CD4-positive, alpha-beta T cell treated with Interleukin-21 for 1 hour (primary cell): ENCODE measurements around the gene RTEL1.

Experiments
- DNase-seq: peaks from one replicate; pipeline ENCODE4 v3.0.0-alpha.2; 2020

The RTEL1 gene

DNA sequence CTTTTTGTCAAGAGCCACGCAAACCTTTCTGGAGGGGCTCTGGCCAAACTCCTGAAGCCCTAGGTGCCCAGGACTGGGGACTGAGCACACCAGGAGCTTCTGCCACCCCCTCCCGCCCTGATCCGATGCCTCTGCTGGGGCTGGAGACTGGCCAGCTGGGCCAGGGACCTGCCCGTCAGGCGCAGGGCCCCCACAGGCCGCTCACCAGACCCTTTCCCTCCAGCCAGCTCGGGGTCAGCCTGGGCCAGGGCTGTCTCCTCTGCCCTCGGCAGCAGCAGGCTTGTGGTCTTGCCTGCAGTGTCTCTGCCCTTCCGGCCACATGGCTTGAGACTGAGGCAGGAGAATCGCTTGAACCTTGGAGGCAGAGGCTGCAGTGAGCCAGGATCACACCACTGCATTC is 14.6 kb downstream of the RTEL1 start:
- no peak for DNase-seq

DNA sequence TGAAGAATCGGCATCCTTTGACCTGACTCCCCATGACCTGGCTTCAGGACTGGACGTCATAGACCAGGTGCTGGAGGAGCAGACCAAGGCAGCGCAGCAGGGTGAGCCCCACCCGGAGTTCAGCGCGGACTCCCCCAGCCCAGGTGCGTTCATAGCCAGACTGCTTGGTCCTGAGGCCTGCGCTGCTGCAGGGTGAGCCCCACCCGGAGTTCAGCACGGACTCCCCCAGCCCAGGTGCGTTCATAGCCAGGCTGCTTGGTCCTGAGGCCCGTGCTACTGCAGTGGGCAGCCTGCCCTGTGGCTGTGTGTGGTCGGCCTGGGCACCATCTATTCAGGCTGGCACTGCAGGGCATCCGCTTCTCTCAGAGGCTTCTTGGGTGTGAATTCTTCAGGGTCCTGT is 15.8 kb downstream of the RTEL1 start:
- DNase-seq = no peak

DNA sequence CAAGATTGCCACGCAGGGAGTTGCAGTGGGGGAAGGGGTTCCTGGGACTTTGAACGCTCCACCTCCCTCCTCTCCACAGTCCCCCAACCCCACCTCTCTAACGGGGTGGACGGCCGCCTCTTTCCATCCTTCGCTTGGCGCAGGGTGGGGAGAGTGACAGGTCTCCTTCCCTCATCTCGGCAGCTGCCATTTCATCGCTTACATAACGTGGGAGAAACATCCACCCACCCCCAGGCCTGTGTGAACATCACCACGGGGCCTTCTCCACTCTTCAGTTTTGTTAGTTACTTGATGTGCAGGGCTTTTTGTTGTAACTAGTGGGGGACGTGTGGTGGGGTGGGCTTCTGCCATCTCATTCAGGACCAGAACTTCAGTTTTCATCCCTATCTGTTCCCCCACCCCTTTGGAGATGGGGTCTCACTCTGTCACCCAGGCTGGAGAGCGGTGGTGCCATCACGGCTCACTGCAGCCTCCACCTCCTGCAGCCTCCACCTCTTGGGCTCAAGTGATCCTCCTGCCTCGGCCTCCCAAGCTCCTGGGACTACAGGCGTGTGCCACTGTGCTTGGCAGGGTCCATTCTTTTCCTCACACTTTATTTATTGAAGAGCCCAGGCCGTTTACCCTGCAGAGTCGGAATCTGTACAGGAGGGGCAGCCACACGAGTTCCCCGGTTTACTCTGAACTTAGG is 17.7 kb downstream of the RTEL1 start:
- no peak for DNase-seq

DNA sequence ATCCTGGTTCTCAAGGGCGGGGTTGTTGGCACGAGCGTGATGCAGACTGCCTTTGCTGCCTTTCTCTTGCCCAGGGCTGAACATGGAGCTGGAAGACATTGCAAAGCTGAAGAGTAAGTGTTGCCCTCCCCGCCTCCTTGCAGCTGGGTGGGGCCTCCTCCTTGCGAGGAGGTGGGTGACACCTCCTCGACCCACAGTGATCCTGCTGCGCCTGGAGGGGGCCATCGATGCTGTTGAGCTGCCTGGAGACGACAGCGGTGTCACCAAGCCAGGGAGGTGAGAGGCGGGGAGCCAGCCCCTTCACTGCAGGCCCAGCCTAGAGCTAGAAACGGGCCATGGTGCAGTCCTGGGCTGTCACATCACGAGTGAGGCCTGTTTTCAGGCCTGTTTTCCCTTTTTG is 20.0 kb downstream of the RTEL1 start:
- DNase-seq = no peak

DNA sequence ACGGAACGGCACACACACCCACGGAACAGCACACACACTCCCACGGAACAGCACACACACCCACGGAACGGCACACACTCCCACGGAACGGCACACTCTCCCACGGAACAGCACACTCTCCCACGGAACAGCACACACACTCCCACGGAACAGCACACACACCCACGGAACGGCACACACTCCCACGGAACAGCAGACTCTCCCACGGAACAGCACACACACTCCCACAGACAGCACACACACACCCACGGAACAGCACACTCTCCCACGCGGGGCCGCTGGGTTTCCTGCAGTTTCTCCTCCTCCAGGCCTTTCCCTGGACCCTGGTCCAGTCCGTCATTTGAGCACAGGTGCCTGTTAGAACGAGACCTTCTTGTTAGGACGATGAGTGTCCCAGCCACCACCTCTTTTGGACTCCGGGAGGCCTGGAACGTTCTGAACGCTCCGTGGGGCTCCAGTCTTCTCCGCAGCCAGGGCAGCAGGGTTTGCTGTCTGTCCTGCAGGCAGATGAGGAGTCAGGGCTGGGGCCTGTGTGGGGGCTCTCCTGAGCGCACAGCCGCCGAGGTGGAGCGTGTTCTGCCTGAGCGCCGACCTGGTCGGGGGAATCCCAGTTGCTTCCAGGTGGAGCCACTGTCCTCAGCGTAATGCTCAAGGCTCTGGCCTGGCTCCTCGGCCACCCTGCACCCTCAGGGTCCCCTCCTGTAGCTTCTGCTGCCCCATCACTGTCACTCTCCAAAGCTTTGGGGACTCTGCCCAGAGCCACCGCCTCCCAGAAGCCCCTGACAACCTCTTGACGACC is 20.8 kb downstream of the RTEL1 start:
- DNase-seq = no peak

DNA sequence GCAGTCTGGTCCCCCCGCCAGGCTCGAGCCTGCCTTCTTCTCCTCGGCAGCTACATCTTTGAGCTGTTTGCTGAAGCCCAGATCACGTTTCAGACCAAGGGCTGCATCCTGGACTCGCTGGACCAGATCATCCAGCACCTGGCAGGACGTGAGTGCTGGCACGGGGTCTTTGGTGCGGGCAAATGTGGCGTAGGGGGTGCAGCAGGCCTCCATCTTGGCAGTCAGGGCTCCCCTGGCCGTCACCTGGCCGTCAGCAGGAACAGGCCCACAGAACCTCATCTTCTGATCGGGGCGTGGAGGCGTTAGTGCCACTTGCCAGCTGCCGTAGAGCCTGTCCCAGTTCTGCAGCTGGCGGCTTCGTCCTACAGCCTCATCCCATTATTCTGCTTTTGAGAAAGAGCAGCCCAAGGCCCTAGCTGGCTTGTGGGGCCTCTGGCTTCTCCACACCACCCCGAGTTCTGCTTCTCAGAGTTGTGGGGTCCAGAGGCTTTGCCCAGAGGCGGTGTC is 21.7 kb downstream of the RTEL1 start:
- DNase-seq = no peak

DNA sequence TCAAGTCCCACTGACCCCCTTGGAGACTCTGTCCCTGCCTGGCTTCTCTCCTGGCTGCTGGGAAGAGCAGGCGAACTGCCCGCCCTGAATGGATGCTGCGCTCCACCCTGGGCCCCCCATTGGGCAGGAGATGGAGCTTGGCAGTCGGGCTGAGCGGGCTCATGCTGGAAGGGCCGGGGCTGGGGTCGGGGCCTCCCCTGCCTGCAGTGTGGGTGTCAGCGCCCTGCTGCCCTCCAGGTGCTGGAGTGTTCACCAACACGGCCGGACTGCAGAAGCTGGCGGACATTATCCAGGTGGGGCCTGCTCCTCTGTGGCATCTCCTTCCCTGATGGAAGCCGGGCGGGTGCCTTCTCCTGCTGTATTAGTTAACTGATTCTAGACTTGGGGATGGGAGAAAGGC is 22.3 kb downstream of the RTEL1 start:
- no peak for DNase-seq

DNA sequence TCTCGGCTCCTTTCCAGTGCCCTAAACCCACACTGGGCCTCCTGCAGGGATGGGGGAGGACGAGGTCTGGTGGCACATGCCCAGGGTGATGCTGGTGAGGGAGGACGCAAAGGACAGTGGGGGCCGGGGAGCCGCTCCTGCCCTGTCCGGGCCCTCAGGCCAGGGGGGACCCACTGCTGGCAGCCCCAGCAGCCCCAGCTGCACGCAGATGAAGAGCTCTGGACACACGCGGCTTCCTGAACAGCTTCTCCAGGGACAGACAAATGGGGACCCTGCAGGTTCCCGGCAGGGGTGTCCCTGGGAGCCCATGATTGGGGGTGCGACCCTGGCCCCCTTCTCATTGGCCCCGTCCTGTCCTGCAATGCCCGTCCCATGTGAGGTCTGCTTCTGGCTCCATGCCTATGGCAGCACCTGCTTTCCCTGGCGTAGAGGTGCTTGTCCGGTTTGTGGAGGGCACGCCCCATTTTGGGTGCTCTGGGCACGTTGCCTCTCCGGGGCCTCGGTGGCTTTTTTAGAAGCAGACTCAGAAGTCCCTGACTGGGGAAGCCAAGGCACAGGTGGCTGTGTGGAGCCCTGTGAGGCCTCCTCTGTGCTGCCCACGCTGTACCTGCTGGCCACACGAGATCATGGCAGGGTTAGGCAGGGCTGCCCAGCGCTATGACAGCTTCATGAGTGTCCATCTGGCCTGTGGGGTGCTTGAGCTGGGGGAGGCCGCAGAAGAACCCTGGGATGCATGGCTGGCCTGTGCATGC is 22.9 kb downstream of the RTEL1 start:
- no peak for DNase-seq

DNA sequence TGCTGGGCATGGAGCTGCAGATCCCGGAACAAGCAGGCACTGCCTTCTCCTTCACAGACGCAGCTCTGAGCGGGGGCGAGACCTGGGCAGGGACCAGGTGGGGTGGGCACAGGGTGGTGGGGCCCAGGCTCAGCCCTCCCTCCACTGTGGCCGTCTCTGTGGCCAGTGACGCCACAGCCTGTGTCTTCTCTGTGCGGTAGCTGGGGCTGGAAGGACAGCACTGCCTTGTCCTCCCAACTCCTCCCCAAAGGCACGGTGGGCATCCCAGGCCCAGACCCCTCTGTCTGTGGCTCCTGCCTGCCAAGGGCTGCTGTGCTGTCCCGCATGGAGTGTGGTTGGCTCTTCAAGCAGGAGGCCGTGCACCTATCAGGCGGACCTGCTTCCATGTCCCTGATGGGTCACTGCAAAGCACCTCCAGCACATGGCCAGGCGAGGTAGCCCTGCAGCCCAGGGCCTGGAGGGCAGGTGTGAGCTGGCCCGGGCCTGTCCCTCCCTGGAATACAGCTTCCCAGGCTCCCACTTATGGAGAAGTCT is 23.6 kb downstream of the RTEL1 start:
- DNase-seq = no peak

DNA sequence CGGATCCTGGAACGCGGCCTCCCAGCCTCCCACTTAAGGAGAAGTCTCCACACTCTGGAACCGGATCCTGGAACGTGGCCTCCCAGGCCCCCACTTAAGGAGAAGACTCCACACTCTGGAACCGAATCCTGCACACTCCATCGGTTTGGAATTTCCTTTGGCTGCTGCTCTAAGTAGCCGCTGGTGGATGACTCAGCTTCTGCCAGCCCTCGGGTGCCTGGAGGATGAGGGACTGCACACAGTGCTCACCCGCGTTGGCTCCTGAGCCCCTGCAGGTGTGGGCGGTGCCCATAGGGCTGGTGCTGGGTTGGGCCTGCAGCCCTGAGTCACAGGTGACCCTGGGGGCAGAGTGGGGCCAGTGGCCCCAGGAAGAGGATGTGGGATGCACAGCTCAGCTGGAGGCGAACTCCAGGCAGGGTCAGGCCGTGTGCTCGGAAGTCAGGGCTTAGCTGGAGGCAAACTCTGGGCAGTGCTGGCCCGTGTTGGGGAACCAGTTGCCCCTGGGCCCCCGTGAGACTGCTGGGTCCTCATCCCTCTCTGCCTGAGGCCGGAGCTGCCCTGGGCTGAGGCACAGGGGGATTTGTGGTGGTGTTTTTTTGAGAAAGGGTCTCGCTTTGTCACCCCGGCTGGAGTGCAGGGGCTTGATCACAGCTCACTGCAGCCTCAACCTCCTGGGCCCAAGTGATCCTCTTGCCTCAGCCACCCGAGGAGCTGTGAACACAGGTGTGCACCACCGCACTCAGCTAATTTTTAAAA is 24.4 kb downstream of the RTEL1 start:
- no peak for DNase-seq

DNA sequence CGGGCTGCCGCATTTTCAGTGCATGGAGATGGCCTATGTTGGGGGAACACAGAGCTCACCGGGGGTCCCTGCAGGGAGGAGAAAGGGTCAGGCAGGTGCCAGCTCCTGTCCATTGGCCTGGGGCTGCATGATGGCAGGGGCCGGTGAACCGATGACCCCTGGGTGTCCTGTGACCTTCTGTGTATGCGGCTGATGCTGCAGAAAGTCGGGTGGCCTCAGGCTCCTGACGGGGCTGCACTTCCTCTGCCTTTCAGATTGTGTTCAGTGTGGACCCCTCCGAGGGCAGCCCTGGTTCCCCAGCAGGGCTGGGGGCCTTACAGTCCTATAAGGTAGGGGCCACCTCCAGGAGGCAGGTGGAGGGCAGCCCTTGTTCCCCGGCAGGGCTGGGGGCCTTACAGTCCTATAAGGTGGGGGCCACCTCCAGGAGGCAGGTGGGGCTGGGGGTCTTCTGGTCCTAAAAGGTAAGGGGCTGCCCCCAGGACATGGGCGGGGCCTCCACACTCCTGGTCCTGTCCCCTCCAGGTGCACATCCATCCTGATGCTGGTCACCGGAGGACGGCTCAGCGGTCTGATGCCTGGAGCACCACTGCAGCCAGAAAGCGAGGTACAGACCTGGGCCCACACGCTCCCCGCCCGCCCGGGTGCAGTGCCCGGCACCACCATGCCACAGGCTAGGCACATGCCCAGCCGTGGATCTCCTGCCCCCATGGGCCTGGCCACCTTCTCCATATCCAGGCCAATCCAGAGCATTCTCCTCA is 27.3 kb downstream of the RTEL1 start:
- no peak for DNase-seq

DNA sequence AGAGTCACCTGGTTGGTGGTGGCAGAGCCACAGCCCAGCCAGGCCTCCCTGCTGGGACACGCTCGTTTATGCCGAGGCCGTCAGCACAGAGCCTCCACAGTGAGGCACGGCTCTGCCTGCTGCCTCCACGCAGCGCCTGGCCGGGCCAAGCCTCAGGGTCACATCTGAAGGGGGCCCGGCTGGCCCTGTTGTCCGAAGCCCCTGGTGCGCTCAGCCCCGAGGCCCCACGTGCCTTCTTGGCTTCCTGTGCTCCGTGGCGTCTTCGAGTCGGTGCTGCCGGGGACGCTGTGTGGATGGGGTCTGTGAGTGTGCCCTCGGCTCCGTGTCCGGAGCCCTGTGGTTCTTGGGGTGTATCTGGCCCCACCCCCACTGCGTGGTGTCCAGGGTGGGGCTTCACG is 28.0 kb downstream of the RTEL1 start:
- DNase-seq = no peak

DNA sequence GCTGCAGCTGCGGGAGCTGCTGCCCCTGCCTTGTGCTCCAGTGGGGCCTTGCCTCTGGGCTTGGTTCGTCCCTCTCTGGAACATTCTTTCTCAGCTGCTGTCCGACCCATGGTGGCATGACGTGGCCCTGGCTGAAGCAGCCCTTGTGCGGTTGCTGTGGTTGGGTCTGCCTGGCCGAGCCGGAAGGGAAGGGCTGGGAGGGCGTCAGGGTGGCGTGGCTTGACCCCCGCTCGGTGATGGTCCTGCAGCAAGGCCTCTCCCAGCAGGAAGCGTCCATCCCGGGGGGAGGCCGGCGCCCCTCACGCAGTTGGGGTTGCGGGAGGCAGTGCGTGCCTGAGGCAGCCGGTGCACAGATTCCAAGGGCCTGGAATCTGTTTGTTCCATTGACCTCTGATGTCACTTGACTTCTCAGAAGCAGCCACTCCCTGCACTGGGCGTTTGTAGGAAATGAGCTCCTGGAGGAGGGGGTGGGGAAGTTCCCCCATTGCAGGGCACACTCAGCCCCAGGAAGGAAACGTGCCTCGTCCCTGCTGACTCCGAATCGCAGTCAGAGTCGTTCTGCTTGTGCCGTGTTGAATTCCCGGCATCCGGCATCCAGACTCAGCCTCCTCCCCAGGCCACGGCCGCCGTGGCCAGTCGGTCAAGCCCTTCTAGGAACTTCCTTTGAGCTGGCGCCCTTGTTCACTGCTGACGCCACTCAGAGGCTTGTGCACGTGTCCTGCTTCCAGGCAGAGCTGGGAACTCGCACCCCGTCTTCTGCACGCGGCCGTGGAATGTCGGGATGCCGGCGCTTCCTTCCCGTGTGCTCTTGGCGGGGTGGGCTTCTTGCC is 28.6 kb downstream of the RTEL1 start:
- DNase-seq = peak; percentile 48

DNA sequence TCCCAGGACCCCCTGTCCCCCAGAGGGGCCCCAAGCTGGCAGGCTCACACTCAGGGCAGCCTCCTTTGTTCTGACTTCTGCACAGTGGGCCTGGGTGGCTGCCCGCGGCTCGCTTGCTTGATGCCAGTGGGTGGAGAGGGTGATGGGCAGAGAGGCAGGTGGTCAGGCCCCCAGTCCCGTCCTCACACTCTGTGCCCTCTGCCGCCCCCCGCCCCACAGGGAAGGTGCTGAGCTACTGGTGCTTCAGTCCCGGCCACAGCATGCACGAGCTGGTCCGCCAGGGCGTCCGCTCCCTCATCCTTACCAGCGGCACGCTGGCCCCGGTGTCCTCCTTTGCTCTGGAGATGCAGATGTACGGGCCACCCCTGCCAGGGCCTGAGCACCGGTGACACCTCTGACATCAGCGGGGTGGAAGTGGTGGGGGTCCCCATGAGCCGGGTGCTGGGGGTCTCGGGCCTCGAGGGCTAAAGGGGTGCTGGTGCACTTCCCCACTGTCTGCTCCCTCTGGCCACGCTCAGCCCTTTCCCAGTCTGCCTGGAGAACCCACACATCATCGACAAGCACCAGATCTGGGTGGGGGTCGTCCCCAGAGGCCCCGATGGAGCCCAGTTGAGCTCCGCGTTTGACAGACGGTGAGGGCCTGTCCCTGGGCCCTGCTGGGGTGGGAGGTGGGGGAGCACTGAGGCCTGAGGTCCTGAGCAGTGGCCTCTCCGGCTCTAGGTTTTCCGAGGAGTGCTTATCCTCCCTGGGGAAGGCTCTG is 29.5 kb downstream of the RTEL1 start:
- no peak for DNase-seq

DNA sequence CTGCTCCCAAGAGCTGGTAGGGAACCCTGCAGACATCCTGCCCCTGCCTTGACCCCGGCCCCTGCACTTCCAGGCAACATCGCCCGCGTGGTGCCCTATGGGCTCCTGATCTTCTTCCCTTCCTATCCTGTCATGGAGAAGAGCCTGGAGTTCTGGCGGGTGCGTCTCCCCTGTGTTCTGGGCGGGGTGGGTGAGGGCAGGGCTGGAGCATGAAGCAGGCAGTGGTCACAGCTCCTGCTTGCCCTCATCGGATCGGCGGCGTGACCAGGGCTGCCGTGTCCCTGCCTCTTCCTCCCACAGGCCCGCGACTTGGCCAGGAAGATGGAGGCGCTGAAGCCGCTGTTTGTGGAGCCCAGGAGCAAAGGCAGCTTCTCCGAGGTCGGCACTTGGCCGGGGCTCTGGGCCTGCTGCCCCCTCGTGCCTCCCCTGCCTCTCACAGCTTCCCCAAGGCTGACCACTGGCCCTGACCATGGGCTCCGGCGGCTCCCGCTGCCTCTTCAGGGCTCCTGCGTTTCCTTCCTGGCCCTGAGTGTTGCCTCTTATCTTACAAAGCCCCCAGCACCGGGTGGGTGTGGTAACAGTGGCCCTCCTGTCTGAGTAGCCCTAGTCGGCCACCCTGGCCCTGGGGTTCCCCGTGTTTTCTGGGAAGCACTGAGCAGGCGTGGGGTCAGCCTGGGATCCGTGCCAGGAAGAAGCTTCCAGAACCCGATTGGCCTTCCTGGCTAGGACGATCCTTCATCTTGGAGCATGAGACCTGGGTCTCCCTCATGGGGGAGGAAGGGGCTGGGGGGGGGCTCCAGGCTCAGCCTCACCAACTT is 30.3 kb downstream of the RTEL1 start:
- DNase-seq = no peak

DNA sequence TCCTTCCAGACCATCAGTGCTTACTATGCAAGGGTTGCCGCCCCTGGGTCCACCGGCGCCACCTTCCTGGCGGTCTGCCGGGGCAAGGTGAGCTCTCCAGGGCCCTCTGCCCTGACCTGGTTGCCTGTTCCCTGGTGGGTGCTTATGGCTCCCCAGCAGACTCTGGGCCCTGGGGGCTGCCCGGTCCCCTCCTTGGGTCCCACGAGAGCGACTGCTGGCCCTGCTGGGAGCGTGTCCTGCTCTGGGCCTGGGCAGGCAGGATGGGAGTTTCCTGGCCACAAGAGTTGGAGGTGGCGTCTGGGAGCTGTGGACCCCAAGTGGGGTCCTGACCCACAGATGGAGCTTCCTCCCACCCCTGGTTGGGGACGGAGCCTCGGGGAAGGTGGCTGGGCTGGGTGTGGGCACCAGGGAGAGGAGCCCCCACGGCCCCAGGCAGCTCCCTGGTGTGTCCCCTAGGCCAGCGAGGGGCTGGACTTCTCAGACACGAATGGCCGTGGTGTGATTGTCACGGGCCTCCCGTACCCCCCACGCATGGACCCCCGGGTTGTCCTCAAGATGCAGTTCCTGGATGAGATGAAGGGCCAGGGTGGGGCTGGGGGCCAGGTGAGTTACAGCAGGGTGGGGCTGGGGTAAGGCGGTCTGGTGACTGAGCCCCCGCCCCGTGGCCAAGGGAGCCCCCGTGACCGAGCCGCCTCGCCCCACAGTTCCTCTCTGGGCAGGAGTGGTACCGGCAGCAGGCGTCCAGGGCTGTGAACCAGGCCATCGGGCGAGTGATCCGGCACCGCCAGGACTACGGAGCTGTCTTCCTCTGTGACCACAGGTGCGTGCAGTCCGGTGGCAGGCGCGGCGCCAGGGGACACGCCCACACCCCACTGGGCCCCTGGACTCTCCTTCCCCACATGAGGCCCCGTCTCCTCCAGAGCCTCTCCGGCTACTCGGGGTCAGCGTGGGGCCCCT is 31.2 kb downstream of the RTEL1 start:
- no peak for DNase-seq

DNA sequence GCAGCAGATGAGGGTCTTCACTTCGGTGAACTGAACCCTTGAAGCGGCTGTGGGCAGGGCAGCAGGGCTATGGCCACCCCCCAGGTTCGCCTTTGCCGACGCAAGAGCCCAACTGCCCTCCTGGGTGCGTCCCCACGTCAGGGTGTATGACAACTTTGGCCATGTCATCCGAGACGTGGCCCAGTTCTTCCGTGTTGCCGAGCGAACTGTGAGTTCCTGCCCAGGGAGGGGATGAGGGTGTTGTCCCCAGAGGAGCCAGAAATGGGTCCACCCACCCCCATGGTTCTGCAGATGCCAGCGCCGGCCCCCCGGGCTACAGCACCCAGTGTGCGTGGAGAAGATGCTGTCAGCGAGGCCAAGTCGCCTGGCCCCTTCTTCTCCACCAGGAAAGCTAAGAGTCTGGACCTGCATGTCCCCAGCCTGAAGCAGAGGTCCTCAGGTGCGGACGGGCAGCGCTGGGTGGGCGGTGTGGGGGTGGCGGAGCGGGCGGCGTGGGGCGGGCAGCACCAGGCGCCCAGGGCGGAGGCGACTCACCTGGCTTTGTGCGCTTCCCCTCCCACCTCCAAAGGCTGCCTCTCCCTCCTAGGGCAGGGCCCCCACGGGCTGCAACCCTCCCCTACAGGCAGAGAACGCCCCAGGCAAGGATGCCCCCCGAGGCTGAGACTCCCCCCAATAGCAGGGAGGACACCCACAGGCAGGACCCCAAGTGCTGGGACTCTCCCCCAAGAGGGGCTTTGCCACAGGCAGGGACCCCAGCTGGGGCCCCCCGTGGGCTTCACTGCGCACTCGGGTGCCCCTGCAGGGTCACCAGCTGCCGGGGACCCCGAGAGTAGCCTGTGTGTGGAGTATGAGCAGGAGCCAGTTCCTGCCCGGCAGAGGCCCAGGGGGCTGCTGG is 32.1 kb downstream of the RTEL1 start:
- DNase-seq = no peak
